Cardiac atrium fibroblast (primary cell): ENCODE results near the gene PI16. TPM values are rescaled to one million over a fixed set of nuclear protein-coding genes. Genes with fewer than 3 reads are reported as not detected.

ENCODE experiments used
- total RNA-seq: library from RNA; depleted of rRNA; stranded (reverse); fragments of >200 nt; gene quantifications from 2 replicates; pipeline ENCODE4 v1.2.3, GENCODE V29; 2015

Gene PI16
- total RNA-seq, result not detected in 2 replicates

GRCh38 chr6:36954262-36954931 lies at the start of gene PI16:
TSS of gene PI16 (plus strand) at chr6:36954738. CDS start at chr6:36954761, 23 bp downstream.

GRCh38 chr6:36985808-36986703 lies 31.5 kb downstream of the PI16 start, which contains the start of gene MTCH1:
TSS of gene MTCH1 (minus strand) at chr6:36986196. CDS start at chr6:36986173, 23 bp downstream.

GRCh38 chr6:37005061-37005810 lies 50.7 kb downstream of the PI16 start, which contains the start of gene FGD2:
TSS of gene FGD2 (plus strand) at chr6:37005655. CDS start at chr6:37005818, 163 bp downstream.

Other genes with a start within 250 kb of the PI16 start
- under 0.01 and 1.1 TPM in 2 replicates for gene CPNE5, start 115.3 kb upstream of the PI16 start, total RNA-seq
- gene PPIL1, start 79.9 kb upstream of the PI16 start, total RNA-seq, result 16.1 and 25.1 TPM in 2 replicates
- 33.0 and 42.8 TPM in 2 replicates for gene C6orf89, start 68.8 kb upstream of the PI16 start, total RNA-seq
- gene MTCH1, start 31.5 kb downstream of the PI16 start, total RNA-seq, result 197 and 206 TPM in 2 replicates
- gene FGD2, start 50.9 kb downstream of the PI16 start, total RNA-seq, result not detected in 2 replicates
- 27.4 and 38.3 TPM in 2 replicates for gene PIM1, start 215.4 kb downstream of the PI16 start, total RNA-seq